ENCODE measurements around the gene TNP2. TPM values are rescaled to one million over a fixed set of nuclear protein-coding genes. Genes with fewer than 3 reads are reported as not detected.

The TNP2 gene
- not detected for total RNA-seq (2021; ENCODE audit: unreplicated experiment)
- polyA plus RNA-seq (2012), result not detected in 2 replicates
- Bru-seq, nascent RNA, result not detected
- not detected for BruChase-seq, experiment 1, labeled RNA remaining after a 6-hour chase
- BruChase-seq, experiment 2, labeled RNA remaining after a 2-hour chase, result not detected
- long read RNA-seq, result 0 reads

GRCh38 chr16:11268921-11269375 lies at the start of gene TNP2:
TNP2 (minus strand) TSS chr16:11269325; CDS start chr16:11269262, 63 bp downstream.
- ChIA-PET CTCF (no interaction called here), POLR2A (interaction anchor here (1.6 kb wide), 1 partner anchor 13 kb away, joined by 7 read pairs; the partner anchor contains the start of gene SOCS1), RAD21 (ENCODE audit: low non-redundant PET in 1 of 2, low total read pairs in 2 of 2, uncharacterized antibody in 2 of 2, unreplicated experiment in 2 of 2) (no interaction called here)
- Histone ChIP-seq H3K4me2 (ENCODE audit: low read length) (no peak within 1 kb of the TSS), H2AFZ (ENCODE audit: low read depth, low read length, poor library complexity, severe bottlenecking) (no peak within 1 kb of the TSS), H3K79me2 (ENCODE audit: insufficient read depth, low read length) (no peaks in the 10 kb centered on the region), H3K9me3 (ENCODE audit: control insufficient read depth in 1 of 2, insufficient read depth in 1 of 2, low read depth in 1 of 2, low read length in 2 of 2) (no peaks in the 10 kb centered on the region), H3K27ac (ENCODE audit: low read depth, low read length) (no peak within 1 kb of the TSS), H3K27me3 (ENCODE audit: insufficient read depth, low read length) (no peaks in the 10 kb centered on the region), H3K36me3 (ENCODE audit: control insufficient read depth in 1 of 2, insufficient read depth in 2 of 2, low read length in 2 of 2) (no peaks in the 10 kb centered on the region), H3K9me2 (ENCODE audit: insufficient read depth) (no peaks in the 10 kb centered on the region), H4K20me1 (ENCODE audit: insufficient read depth) (no peaks in the 10 kb centered on the region), H3K4me1 (ENCODE audit: control insufficient read depth in 1 of 2, insufficient read depth in 2 of 2, low read length in 2 of 2) (no peaks in the 10 kb centered on the region), H3K4me3 (replicated peaks in 1 of 2; ENCODE audit: low read depth in 1 of 2, low read length in 2 of 2) (no peak within 1 kb of the TSS), H3K9ac (ENCODE audit: low read length) (no peak within 1 kb of the TSS)
- intact Hi-C loops (cut with micrococcal nuclease), result no loop called here
- no TSS peak for BruUV-seq (replicated peaks)
- ATAC-seq (no peak), DNase-seq (ENCODE audit: low read depth, low spot score) (no peak)
- TF ChIP-seq TCF7L2 (IDR thresholded peaks at IDR 0.05; ENCODE audit: borderline replicate concordance, extremely low read depth, insufficient read depth, insufficient read length), result no peak
- TF ChIP-seq CTCF (IDR thresholded peaks at IDR 0.05 in 2 of 3, conservative IDR thresholded peaks at IDR 0.05 in 1 of 3; ENCODE audit: borderline replicate concordance in 1 of 3, insufficient read depth in 1 of 3, low read depth in 2 of 3, low read length in 2 of 3), result no peak
- TF ChIP-seq POLR2A (IDR thresholded peaks at IDR 0.05; ENCODE audit: borderline replicate concordance, extremely low read depth, insufficient read depth, insufficient read length), result no peak
- TF ChIP-seq JUND (IDR thresholded peaks at IDR 0.05), result no peak
- TF ChIP-seq CBX3 (IDR thresholded peaks at IDR 0.05; ENCODE audit: low read depth), result no peak
- TF ChIP-seq CEBPB (IDR thresholded peaks at IDR 0.05; ENCODE audit: low read depth), result no peak

GRCh38 chr16:11318817-11319216 lies 49.7 kb upstream of the TNP2 start:
- peaks cover 26 to 28% of the 10 kb centered on the region in 2 experiments for H3K4me1 ChIP-seq (ENCODE audit: control insufficient read depth in 1 of 2, insufficient read depth in 2 of 2, low read length in 2 of 2)
- H3K36me3 ChIP-seq (ENCODE audit: control insufficient read depth in 1 of 2, insufficient read depth in 2 of 2, low read length in 2 of 2), result no peaks in the 10 kb centered on the region
- ChIA-PET POLR2A (no interaction called here), RAD21 (ENCODE audit: low non-redundant PET in 1 of 2, low total read pairs in 2 of 2, uncharacterized antibody in 2 of 2, unreplicated experiment in 2 of 2) (no interaction called here), CTCF (no interaction called here)
- no peaks in the 10 kb centered on the region for H3K27me3 ChIP-seq (ENCODE audit: insufficient read depth, low read length)
- intact Hi-C loops (cut with micrococcal nuclease), result no loop called here
- DNase-seq (ENCODE audit: low read depth, low spot score), result no peak
- no peak for TF ChIP-seq POLR2A (IDR thresholded peaks at IDR 0.05; ENCODE audit: borderline replicate concordance, extremely low read depth, insufficient read depth, insufficient read length)
- H4K20me1 ChIP-seq (ENCODE audit: insufficient read depth), result no peaks in the 10 kb centered on the region
- BruUV-seq (replicated peaks), result no TSS peak
- no peak overlapping the region for H3K9ac ChIP-seq (ENCODE audit: low read length)
- H3K4me3 ChIP-seq (replicated peaks in 1 of 2; ENCODE audit: low read depth in 1 of 2, low read length in 2 of 2), result no peak overlapping the region
- H3K4me2 ChIP-seq (ENCODE audit: low read length), result no peak overlapping the region
- no peaks in the 10 kb centered on the region for H3K9me2 ChIP-seq (ENCODE audit: insufficient read depth)
- no peak overlapping the region for H2AFZ ChIP-seq (ENCODE audit: low read depth, low read length, poor library complexity, severe bottlenecking)
- H3K79me2 ChIP-seq (ENCODE audit: insufficient read depth, low read length), result no peaks in the 10 kb centered on the region
- no peak for ATAC-seq
- no peak overlapping the region for H3K27ac ChIP-seq (ENCODE audit: low read depth, low read length)
- H3K9me3 ChIP-seq (ENCODE audit: control insufficient read depth in 1 of 2, insufficient read depth in 1 of 2, low read depth in 1 of 2, low read length in 2 of 2), result no peaks in the 10 kb centered on the region
